ENCODE data around the gene TESMIN.

Gene TESMIN

DNA sequence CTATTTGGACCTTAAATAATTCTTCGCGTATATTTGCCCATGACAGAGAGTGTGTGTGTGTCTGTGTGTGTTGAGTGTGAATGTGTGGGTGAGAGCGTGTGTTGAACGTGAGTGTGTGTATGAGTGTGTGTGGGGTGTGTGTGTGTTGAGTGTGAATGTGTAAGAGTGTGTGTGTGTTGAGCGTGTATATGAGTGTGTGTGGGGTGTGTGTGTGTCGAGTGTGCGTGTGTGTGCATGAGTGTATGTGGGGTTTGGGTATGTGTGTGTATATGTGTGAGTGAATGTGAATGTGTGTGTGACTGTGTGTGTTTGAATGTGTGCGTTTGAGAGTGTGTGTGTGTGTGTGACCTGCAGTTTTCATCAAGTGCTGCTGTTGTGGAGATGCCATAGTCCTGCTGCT is 40.2 kb downstream of the TESMIN start:
- DNase-seq (ENCODE audit: low read depth, low spot score) = no peak

GRCh38 chr11:68710409-68710808 is 40.9 kb downstream of the TESMIN start:
- no peak for DNase-seq (ENCODE audit: low read depth, low spot score)

- DNase-seq (ENCODE audit: low read depth, low spot score) = no peak
These were observed 42.3 kb downstream of the TESMIN start for GRCh38 chr11:68709062-68709461.

- DNase-seq (ENCODE audit: low read depth, low spot score) = no peak
These were observed 43.8 kb downstream of the TESMIN start for GRCh38 chr11:68707527-68707926.

DNA sequence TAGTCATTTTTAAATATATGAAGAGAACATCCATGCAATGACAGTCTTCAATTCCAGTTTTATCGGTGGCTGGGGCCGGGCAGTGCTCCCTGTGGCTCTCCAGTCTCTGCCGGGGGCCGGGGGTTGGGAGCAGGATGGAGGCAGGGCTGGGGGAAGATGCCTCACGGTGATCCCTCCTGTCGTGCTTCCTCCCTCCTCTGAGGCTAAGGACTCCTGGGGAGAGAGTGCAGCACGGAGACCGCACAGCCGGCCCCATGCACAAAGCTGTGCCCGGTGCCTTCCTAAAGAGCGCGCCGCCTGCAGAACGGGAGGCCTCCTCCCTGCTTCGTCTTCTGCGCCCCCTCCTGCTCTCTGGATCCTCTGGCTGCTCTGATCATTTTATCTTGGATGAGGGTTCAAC is 46.4 kb downstream of the TESMIN start:
- no peak for DNase-seq (ENCODE audit: low read depth, low spot score)

GRCh38 chr11:68698993-68699392 is 52.3 kb downstream of the TESMIN start:
- no peak for DNase-seq (ENCODE audit: low read depth, low spot score)

GRCh38 chr11:68695531-68695930 is 55.8 kb downstream of the TESMIN start:
- no peak for DNase-seq (ENCODE audit: low read depth, low spot score)

- peak; percentile 86 for DNase-seq (ENCODE audit: low read depth, low spot score)
These were observed 56.7 kb downstream of the TESMIN start for GRCh38 chr11:68694431-68695297.

- DNase-seq (ENCODE audit: low read depth, low spot score) = no peak
These were observed 57.8 kb downstream of the TESMIN start for GRCh38 chr11:68693484-68693882.

DNA sequence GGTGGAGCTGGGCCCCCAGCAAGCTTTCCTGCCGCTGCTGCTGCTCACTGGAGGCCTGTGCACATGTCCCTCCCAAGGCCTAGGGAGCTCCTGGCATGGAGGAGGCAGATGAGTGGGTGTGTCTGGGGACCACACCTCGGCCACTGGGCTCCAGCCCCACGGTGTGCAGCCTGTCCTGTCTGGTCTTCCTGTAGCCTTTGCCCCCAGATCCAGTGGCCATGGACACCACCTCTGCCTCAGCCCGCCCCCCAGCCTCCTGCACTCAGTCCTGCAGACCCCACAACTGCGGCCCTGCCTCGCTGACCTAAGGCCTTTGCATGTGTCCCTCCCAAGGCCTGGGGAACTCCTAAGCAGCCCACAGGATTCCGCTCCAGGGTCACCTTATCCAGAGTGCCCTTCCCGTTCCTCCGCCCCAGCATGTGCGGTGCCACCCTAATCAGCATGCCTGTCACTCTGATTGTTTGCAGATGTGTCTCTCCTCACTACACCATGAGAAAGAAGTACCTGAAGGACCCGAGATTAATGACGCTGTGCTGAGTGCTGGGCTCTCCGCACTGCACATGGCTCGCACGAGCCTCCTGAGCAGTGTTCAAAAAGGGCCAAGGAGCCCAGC is 58.3 kb downstream of the TESMIN start:
- no peak for DNase-seq (ENCODE audit: low read depth, low spot score)

GRCh38 chr11:68692115-68692514 is 59.2 kb downstream of the TESMIN start:
- DNase-seq (ENCODE audit: low read depth, low spot score) = no peak

DNA sequence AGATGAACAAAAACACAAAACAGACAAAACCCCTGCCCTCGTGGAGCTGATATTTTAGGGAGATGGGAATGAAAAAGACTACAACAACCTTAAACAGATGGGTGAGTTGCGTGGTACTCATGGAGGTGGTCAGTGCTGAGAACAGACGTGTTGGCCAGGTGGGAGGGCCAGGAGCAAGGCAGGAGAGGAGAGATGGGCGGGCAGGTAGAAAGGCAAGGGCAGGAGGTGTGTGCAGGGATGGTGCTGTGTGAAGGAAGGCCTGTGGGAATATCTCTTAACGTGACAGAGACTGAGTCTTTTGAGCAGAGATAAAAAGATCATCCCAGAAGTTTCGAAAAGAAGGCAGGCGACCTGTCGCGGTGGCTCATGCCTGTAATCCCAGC is 59.9 kb downstream of the TESMIN start:
- no peak for DNase-seq (ENCODE audit: low read depth, low spot score)

DNA sequence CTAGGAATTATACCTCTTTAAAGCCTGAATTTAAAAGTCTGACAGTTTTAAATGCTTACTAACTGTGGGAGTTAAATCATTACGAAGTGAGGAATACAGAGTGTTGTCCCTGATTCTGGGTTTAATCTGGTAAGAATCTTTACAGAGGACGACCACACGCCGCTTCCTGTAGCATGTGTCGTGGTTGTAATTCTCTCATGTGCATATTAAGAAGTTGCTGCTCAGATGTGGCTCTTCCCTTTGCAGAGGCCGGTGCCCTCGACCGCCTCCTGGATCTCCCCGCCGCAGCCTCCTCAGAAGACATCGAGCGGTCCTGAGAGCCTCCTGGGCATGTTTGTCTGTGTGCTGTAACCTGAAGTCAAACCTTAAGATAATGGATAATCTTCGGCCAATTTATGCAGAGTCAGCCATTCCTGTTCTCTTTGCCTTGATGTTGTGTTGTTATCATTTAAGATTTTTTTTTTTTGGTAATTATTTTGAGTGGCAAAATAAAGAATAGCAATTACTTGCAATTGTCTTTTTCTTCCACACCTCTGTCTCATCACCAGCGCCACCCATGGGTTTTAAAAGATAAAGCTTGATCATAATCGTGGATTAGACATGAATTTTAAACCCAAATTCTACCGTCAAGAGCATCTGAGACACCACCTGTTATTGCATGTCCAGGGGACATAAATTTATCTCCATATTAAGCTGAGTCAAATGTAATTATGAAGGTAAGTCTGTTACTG is 60.5 kb downstream of the TESMIN start:
- DNase-seq (ENCODE audit: low read depth, low spot score) = no peak

DNA sequence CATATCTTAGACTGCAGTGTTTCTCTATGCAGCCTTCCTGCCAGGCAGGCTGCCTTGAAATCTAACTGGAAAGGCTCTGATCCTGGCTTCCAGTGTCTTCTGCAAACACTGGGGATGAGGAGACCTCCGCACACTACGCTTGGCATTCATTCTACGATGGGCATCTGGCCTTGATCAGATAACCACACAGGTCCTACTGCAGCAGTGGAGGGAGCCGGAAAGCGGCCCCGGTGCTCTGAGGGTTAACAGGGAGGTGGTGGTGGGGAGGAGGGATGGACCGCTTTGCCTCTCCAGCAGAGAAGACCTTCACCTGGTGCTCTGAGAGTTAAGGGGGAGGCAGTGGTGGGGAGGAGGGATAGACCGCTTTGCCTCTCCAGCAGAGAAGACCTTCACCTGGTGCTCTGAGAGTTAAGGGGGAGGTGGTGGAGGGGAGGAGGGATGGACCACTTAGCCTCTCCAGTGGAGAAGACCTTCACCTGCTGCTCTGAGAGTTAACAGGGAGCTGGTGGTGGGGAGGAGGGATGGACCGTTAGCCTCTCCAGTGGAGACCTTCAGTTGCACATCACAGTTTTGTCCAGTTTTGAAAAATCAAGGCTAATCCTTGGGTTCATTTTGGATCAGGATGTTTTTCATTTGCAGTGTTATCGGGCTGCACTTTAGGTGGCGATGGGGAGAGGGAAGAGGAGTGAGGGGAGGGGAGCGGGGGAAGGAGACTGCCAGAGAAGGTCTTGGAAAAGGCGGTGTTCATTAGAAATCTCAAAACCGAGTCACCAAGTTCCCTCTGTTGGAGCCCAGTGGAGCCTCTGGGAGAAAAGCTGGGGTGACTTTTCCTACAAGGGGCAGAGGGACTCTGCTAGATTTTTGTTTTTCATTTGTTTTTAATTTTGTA is 61.3 kb downstream of the TESMIN start:
- DNase-seq (ENCODE audit: low read depth, low spot score) = no peak

GRCh38 chr11:68688881-68689280 is 62.4 kb downstream of the TESMIN start:
- DNase-seq (ENCODE audit: low read depth, low spot score) = no peak

DNA sequence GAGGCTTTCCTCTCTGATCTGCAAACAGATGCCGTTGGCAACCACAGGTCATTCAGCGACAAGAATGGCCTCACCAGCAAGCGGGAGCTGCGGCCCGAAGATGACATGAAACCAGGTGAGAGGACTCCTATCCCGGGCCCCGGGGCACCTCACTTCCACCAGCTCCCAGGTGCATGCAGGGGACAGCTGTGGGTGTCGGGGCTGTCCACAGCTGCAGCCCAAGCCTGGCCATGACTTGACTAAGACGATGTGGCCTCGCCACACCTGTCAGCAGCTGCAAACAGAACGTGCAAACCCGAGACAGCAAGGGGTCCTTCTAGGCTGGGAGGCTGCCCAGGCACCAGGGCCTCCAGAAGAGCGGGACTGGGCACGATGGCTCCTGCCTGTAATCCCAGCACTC is 63.3 kb downstream of the TESMIN start:
- no peak for DNase-seq (ENCODE audit: low read depth, low spot score)

GRCh38 chr11:68687311-68687710 is 64.0 kb downstream of the TESMIN start:
- no peak for DNase-seq (ENCODE audit: low read depth, low spot score)

GRCh38 chr11:68686486-68686885 is 64.8 kb downstream of the TESMIN start:
- DNase-seq (ENCODE audit: low read depth, low spot score) = no peak

- DNase-seq (ENCODE audit: low read depth, low spot score) = no peak
These were observed 65.5 kb downstream of the TESMIN start for GRCh38 chr11:68685656-68686380.

- DNase-seq (ENCODE audit: low read depth, low spot score) = no peak
These were observed 66.6 kb downstream of the TESMIN start, which contains the start of gene GAL for GRCh38 chr11:68684385-68685356. Gene GAL (plus strand): TSS chr11:68684544. CDS start chr11:68684924, 380 bp downstream.

Measured in iPS DF 19.7 (cell line).